Neural progenitor cell (in vitro differentiated cells): ENCODE measurements around the gene MT2A. TPM values are rescaled to one million over a fixed set of nuclear protein-coding genes. Genes with fewer than 3 reads are reported as not detected.
A peak's percentile ranks its signal among the peaks of the same experiment; 100 is the strongest.

Experiments
- DNase-seq: peaks from one replicate; pipeline ENCODE4 v3.0.0-alpha.2; 2016; ENCODE audit warnings: low spot score
- H2AFZ ChIP-seq: fragments of 200-600 bp; sonication (generic); replicated peaks from 2 replicates; pipeline ENCODE4 v1.6.1; 2016; ENCODE audit warnings: antibody characterized with exemption
- H3F3A ChIP-seq: fragments of 200-600 bp; sonication (generic); 2 replicates; pipeline ENCODE4 v1.6.1; 2016; ENCODE audit warnings: antibody characterized with exemption, low read depth
- H3K27ac ChIP-seq: fragments of 200-600 bp; sonication (generic); 2 replicates; pipeline ENCODE4 v1.5.1; 2016; ENCODE audit warnings: mild to moderate bottlenecking
- H3K27me3 ChIP-seq: fragments of 200-600 bp; sonication (generic); 2 replicates; pipeline ENCODE4 v1.6.1; 2016; ENCODE audit warnings: mild to moderate bottlenecking, moderate library complexity
- H3K36me3 ChIP-seq: fragments of 200-600 bp; sonication (generic); 2 replicates; pipeline ENCODE4 v1.5.1; 2016
- H3K4me1 ChIP-seq: fragments of 200-600 bp; sonication (generic); 2 replicates; pipeline ENCODE4 v1.6.1; 2016; ENCODE audit warnings: mixed run types
- H3K4me2 ChIP-seq: fragments of 200-600 bp; sonication (generic); 2 replicates; pipeline ENCODE4 v1.6.1; 2016
- H3K4me3 ChIP-seq: fragments of 200-600 bp; sonication (generic); 2 replicates; pipeline ENCODE4 v1.5.1; 2016
- H3K79me2 ChIP-seq: fragments of 200-600 bp; sonication (generic); 2 replicates; pipeline ENCODE4 v1.6.1; 2016; ENCODE audit warnings: low read depth
- H3K9ac ChIP-seq: fragments of 200-600 bp; sonication (generic); 2 replicates; pipeline ENCODE4 v1.6.1; 2016
- H3K9me3 ChIP-seq: fragments of 200-600 bp; sonication (generic); 2 replicates; pipeline ENCODE4 v1.5.1; 2016; ENCODE audit warnings: low read depth
- H4K20me1 ChIP-seq: fragments of 200-600 bp; sonication (generic); 2 replicates; pipeline ENCODE4 v1.6.1; 2016; ENCODE audit warnings: low read depth
- H3K27ac Mint-ChIP-seq: 3 replicates; pipeline ENCODE4 v1.8.0; 2021; ENCODE audit warnings: mixed read lengths
- H3K27me3 Mint-ChIP-seq: 2 replicates; pipeline ENCODE4 v1.8.0; 2022; ENCODE audit warnings: low read depth, mild to moderate bottlenecking, inconsistent platforms, moderate library complexity, mixed read lengths; ENCODE audit not compliant: insufficient read depth
- H3K36me3 Mint-ChIP-seq: 3 replicates; pipeline ENCODE4 v1.8.0; 2021; ENCODE audit warnings: mixed read lengths
- H3K4me1 Mint-ChIP-seq: 3 replicates; pipeline ENCODE4 v1.8.0; 2021; ENCODE audit warnings: mixed read lengths
- H3K4me3 Mint-ChIP-seq: 3 replicates; pipeline ENCODE4 v1.8.0; 2021; ENCODE audit warnings: mild to moderate bottlenecking, moderate library complexity, mixed read lengths
- H3K9me3 Mint-ChIP-seq: 3 replicates; pipeline ENCODE4 v1.8.0; 2020; ENCODE audit warnings: mixed read lengths
- EZH2 ChIP-seq: fragments of 200-600 bp; sonication (generic); IDR thresholded peaks from 2 replicates; pipeline ENCODE4 v1.6.1; 2017; ENCODE audit warnings: antibody characterized with exemption, mild to moderate bottlenecking, moderate library complexity
- EZH2phosphoT487 ChIP-seq: fragments of 200-600 bp; sonication (generic); IDR thresholded peaks from 2 replicates; pipeline ENCODE4 v1.6.1; 2017; ENCODE audit warnings: antibody characterized with exemption
- total RNA-seq: library from RNA; depleted of rRNA; stranded (reverse); fragments of >200 nt; gene quantifications from 2 replicates; pipeline ENCODE4 v1.2.3, GENCODE V29; 2015; ENCODE audit warnings: low replicate concordance
- TF ChIP-seq, protein P1 (sequence below): fragments of 200-600 bp; sonication (generic); IDR thresholded peaks from 2 replicates; pipeline ENCODE4 v1.5.1; 2017; ENCODE audit warnings: antibody characterized with exemption, mild to moderate bottlenecking

Gene MT2A
- total RNA-seq, 1 donor from 2014 or later, result not detected

GRCh38 chr16:56611281-56611833, 3.0 kb downstream of the MT2A start:
- TF ChIP-seq, protein P1, sequence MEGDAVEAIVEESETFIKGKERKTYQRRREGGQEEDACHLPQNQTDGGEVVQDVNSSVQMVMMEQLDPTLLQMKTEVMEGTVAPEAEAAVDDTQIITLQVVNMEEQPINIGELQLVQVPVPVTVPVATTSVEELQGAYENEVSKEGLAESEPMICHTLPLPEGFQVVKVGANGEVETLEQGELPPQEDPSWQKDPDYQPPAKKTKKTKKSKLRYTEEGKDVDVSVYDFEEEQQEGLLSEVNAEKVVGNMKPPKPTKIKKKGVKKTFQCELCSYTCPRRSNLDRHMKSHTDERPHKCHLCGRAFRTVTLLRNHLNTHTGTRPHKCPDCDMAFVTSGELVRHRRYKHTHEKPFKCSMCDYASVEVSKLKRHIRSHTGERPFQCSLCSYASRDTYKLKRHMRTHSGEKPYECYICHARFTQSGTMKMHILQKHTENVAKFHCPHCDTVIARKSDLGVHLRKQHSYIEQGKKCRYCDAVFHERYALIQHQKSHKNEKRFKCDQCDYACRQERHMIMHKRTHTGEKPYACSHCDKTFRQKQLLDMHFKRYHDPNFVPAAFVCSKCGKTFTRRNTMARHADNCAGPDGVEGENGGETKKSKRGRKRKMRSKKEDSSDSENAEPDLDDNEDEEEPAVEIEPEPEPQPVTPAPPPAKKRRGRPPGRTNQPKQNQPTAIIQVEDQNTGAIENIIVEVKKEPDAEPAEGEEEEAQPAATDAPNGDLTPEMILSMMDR, result no peak
- TF ChIP-seq EZH2 (no peak), EZH2phosphoT487 (no peak)
- H3K9ac ChIP-seq, result no peak overlapping the region
- no peak overlapping the region for H3K27ac Mint-ChIP-seq
- H3K36me3 ChIP-seq, result no peaks in the 10 kb centered on the region
- H3K4me3 Mint-ChIP-seq, result peak overlapping the region; percentile 58
- peaks cover 16% of the 10 kb centered on the region for H4K20me1 ChIP-seq
- peaks cover 24% of the 10 kb centered on the region for H3F3A ChIP-seq
- no peak overlapping the region for H3K27ac ChIP-seq
- no peaks in the 10 kb centered on the region for H3K36me3 Mint-ChIP-seq
- H3K4me3 ChIP-seq, result no peak overlapping the region
- peaks cover 25% of the 10 kb centered on the region for H3K27me3 Mint-ChIP-seq
- peaks cover 100% of the 10 kb centered on the region for H3K27me3 ChIP-seq
- no peak overlapping the region for H2AFZ ChIP-seq
- H3K4me1 Mint-ChIP-seq, result peaks cover 35% of the 10 kb centered on the region
- no peak for DNase-seq
- H3K4me1 ChIP-seq, result peaks cover 18% of the 10 kb centered on the region
- H3K79me2 ChIP-seq, result no peaks in the 10 kb centered on the region
- H3K9me3 Mint-ChIP-seq, result no peaks in the 10 kb centered on the region
- H3K4me2 ChIP-seq, result no peak overlapping the region
- H3K9me3 ChIP-seq, result no peaks in the 10 kb centered on the region

- Histone ChIP-seq H2AFZ (no peak overlapping the region), H3K4me3 (no peak overlapping the region), H3K36me3 (no peaks in the 10 kb centered on the region), H3K27me3 (peaks cover 100% of the 10 kb centered on the region), H3K27ac (no peak overlapping the region), H3K4me2 (no peak overlapping the region), H4K20me1 (peaks cover 28% of the 10 kb centered on the region), H3K9ac (no peak overlapping the region), H3K79me2 (no peaks in the 10 kb centered on the region), H3F3A (peaks cover 11% of the 10 kb centered on the region), H3K4me1 (peaks cover 24% of the 10 kb centered on the region), H3K9me3 (no peaks in the 10 kb centered on the region)
- TF ChIP-seq EZH2 (no peak), EZH2phosphoT487 (no peak)
- TF ChIP-seq, protein P1, result no peak
- peaks cover 40% of the 10 kb centered on the region for H3K27me3 Mint-ChIP-seq
- H3K36me3 Mint-ChIP-seq, result no peaks in the 10 kb centered on the region
- no peak for DNase-seq
- H3K4me1 Mint-ChIP-seq, result peaks cover 38% of the 10 kb centered on the region
- H3K9me3 Mint-ChIP-seq, result peaks cover 2% of the 10 kb centered on the region
- H3K27ac Mint-ChIP-seq, result no peak overlapping the region
- no peak overlapping the region for H3K4me3 Mint-ChIP-seq
Measured at GRCh38 chr16:56613706-56614105, 5.3 kb downstream of the MT2A start.

GRCh38 chr16:56614549-56614991, 6.2 kb downstream of the MT2A start:
- peaks cover 20% of the 10 kb centered on the region for H4K20me1 ChIP-seq
- peaks cover 44% of the 10 kb centered on the region for H3K27me3 Mint-ChIP-seq
- no peak overlapping the region for H3K4me2 ChIP-seq
- no peak overlapping the region for H3K27ac Mint-ChIP-seq
- H3K9ac ChIP-seq, result no peak overlapping the region
- H2AFZ ChIP-seq, result no peak overlapping the region
- no peak overlapping the region for H3K4me3 ChIP-seq
- no peak overlapping the region for H3K4me3 Mint-ChIP-seq
- H3K79me2 ChIP-seq, result no peaks in the 10 kb centered on the region
- DNase-seq, result no peak
- H3K9me3 Mint-ChIP-seq, result peaks cover 2% of the 10 kb centered on the region
- TF ChIP-seq EZH2phosphoT487 (no peak), EZH2 (no peak)
- TF ChIP-seq, protein P1, result no peak
- peaks cover 3% of the 10 kb centered on the region for H3F3A ChIP-seq
- H3K4me1 Mint-ChIP-seq, result peaks cover 29% of the 10 kb centered on the region
- no peak overlapping the region for H3K27ac ChIP-seq
- peaks cover under 1% of the 10 kb centered on the region for H3K36me3 Mint-ChIP-seq
- no peaks in the 10 kb centered on the region for H3K36me3 ChIP-seq
- no peaks in the 10 kb centered on the region for H3K9me3 ChIP-seq
- H3K27me3 ChIP-seq, result peaks cover 100% of the 10 kb centered on the region
- peaks cover 15% of the 10 kb centered on the region for H3K4me1 ChIP-seq
